ENCODE results near the gene SLC15A3.

- TF ChIP-seq CTCF (conservative IDR thresholded peaks at IDR 0.05) (no peak), EZH2 (IDR thresholded peaks at IDR 0.05; ENCODE audit: low read depth) (no peak)
These were observed 32.2 kb upstream of the SLC15A3 start for GRCh38 chr11:60984149-60984548.

Data from PC-9 (cell line).